Measurements from ENCODE around the gene C10orf53. TPM values are rescaled to one million over a fixed set of nuclear protein-coding genes. Genes with fewer than 3 reads are reported as not detected.

C10orf53 gene, protein sequence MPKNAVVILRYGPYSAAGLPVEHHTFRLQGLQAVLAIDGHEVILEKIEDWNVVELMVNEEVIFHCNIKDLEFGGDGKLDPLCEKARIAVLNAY
- total RNA-seq = not detected
- long read RNA-seq = 0 reads

DNA sequence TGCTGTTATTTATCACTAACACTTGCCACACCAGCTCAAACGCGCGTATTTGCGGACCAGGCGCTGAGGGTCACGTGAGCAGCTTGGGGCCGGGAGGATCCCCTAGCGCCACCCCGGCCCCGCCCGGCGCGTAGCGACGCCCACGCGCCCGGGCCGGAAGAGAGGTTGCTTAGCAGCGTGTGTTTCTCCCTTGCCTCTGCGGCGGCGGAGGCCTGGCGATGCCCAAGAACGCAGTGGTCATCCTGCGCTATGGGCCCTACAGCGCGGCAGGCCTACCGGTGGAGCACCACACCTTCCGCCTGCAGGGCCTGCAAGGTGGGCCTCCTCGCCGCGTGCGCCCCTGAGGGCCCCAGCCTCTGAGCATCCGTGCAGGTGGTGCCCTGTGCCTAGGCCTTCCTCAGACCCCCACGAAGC lies at the start of gene C10orf53:
Gene C10orf53 (plus strand): TSS at position 172 of the 414 bp plus-strand sequence. CDS start 47 bp downstream, at position 219.
- DNase-seq = peak in 1 of 2 donors; percentile 12
- peak; percentile 66 for ATAC-seq
- intact Hi-C loops (cut with DNase I, micrococcal nuclease) = no loop called here

DNA sequence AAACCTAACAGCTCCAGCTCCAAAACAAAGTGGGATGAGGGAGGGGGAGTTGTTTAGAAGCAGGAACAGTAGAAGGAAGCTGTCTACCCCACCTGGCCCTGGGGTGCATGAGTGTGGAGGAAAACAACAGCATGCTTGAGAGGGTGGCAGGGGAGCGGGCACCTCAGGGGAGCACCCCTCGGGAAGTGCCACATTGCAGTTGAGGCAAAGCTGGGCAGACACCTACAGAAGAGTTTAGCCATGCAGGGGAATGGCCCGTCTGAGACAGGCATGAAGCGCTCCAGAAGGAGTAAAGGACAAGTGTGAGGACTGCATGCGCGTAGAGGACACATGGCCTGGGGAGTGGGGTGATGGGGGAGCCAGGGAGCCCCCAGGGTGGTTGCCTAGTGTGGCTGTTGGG lies 47.5 kb upstream of the C10orf53 start:
- intact Hi-C loops (cut with DNase I, micrococcal nuclease) = no loop called here
- peak in 1 of 2 donors; percentile 12 for DNase-seq
- ATAC-seq = no peak

- ATAC-seq = no peak
These were observed 46.8 kb upstream of the C10orf53 start for GRCh38 chr10:49632406-49633317.

GRCh38 chr10:49633327-49634068 lies 46.0 kb upstream of the C10orf53 start:
- DNase-seq = peak in 1 of 2 donors; percentile 9
- no peak for ATAC-seq
- intact Hi-C loops (cut with DNase I, micrococcal nuclease) = no loop called here

More at GRCh38 chr10:49632406-49633317, 46.8 kb upstream of the C10orf53 start:
- DNase-seq = peak in 1 of 2 donors; percentile 8
- intact Hi-C loops (cut with DNase I, micrococcal nuclease) = no loop called here

GRCh38 chr10:49634069-49634660 lies 45.3 kb upstream of the C10orf53 start:
- intact Hi-C loops (cut with DNase I, micrococcal nuclease) = no loop called here
- ATAC-seq = no peak
- DNase-seq = peak in 1 of 2 donors; percentile 5

DNA sequence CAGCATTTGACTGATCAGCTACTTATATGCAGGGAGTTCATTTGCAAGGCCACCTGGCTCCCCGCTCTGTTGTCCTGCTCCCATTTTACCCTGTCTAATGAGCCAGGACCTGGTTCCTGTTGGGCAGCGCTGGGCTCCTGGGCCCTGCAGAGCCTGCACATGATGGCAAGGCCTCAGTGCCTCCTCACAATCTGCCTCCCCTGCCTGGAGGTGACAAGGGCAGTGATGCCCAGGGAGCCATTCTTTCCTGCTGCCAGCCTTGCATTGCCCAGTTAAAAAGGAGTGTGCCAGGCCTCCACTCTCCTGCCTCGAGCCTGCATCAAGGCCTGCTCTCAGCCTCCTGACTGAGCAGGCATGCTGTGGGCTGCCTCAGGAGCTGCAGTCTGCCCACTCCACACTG lies 37.1 kb upstream of the C10orf53 start:
- intact Hi-C loops (cut with DNase I, micrococcal nuclease) = no loop called here
- DNase-seq (peak in 1 of 2 donors; percentile 1), ATAC-seq (no peak)

DNA sequence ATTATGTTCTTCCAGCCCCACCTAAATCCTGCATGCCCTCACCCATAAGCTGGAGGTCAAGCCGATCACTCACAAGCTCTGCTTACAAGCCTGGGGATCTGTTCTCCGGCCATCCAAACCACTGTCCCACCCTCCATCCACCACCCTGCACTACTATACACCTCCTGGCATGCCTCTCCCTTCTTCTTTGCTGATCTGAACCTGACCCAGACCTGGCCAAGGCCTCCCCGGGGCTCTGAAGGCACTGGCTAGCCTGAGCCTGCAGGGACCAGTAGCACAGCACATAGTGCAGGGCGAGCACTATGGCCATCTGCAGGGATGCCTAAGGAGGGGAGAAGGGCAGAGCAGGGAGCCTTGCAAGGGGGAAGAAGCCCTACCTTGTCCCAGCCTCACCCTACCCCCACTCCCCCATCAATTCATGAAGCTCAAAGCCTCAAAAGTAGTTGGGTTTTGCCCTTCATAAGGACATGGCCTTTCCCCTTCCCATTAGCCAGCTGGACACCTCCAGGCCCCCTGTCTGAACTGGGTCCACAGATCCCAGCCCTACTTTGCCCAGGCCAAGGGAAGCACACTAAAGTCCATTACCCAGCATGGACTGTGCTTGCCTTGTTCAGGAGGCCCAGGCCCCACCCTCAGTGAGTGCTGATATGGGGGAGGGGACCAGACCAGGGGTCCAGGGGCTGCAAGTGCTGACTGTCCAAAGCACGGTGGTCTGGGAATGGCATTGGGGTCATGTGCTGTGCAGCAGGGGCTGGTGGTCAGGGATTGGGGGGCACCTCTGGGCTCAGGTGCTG lies 36.0 kb upstream of the C10orf53 start:
- no peak for ATAC-seq
- intact Hi-C loops (cut with DNase I, micrococcal nuclease) = no loop called here
- DNase-seq = peak in 1 of 2 donors; percentile 10

DNA sequence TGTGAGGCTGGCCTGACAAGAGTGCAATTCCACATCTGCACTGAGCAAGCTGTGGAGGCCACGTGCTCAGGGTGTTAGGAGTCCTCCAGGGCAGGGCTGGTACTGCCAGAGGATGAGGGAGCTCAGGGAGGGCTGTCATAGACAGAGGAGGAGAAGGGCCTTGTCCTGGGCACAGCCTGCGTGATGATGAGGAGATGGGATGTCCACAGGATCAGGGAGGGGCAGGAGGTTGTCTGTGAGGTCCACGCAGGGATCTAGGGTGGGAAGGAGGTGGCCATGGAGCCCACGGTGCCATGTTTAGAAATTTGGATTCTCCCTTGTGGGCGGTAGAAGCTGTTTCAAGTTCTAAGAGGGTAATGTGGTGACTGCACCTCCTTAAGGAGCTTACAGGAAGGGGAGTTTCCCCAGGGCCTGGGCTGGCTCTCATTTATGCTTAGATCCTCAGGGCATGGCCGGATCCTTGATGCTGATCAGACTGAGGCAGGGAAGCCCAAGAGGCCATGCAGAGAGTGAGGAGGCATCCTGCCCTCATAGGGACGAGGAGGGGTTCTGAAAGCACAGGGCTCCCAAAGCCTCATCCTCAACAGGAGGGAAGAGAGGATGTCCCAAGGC lies 35.3 kb upstream of the C10orf53 start:
- intact Hi-C loops (cut with DNase I, micrococcal nuclease) = no loop called here
- DNase-seq = no peak
- no peak for ATAC-seq

DNA sequence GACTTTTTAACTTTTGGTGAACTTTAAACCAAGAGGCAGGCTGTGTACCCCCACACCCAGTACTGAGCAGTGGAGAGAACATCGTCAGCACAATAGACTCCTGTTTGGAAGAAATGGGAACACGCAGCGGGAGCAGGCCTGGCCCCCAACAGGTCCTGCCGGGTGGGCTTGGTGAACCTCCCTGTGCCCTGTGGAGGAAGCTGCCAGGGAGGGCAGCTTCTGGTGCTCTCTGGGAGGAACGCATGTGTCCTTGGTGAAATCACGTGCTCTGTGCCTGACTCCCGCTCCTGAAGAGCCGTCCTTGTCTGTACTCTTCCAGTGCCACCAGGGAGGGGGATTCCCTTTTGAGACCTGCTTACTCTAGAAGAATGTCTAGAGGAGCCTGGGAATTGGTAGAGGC lies 34.0 kb upstream of the C10orf53 start:
- ATAC-seq (no peak), DNase-seq (no peak)
- intact Hi-C loops (cut with DNase I, micrococcal nuclease) = no loop called here

DNA sequence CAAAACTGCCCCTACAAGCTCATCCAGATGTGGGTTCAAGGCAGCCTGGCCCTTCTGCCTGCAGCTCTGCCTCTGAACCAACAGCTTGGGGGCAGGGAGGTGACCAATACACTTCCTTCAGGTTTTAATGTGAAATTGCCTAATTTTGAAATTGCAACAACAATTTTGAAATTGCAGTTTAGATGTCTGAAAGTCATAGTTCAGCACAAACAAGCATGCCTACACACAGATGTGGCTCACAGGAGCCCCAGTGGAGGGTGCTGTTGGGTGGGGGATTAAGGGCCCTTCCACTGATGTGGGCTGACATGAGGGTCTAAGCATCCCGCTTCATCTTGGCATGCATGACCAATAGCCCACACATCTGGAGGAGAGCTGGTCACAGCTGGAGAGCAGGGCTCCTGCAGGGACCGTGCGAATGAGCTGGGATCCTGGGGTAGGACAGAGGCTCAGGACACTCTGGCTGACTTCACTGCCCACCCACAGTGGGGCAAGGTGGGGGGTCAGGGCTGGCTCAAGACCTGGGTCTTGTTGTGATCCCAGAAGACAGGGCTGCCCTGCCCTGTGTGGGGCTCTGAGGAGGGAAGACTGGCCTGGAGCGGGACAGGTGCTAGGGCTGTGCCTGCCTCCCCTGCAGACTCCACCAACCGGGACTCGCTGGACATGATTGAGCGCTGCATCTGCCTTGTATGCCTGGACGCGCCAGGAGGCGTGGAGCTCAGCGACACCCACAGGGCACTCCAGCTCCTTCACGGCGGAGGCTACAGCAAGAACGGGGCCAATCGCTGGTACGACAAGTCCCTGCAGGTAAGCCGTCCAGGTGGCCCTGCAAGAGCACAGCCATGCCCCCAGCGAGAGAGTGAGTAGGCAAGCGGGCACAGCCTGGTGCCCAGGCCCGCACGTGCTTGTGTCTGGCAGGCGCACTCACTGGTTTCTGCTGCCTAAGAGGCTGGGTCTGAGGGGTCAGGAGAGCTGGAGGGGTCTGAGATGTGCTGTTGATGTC lies 33.3 kb upstream of the C10orf53 start:
- DNase-seq (no peak), ATAC-seq (no peak)
- intact Hi-C loops (cut with DNase I, micrococcal nuclease) = no loop called here

GRCh38 chr10:49647554-49647953 lies 31.9 kb upstream of the C10orf53 start:
- no peak for DNase-seq
- ATAC-seq = no peak
- intact Hi-C loops (cut with DNase I, micrococcal nuclease) = no loop called here

GRCh38 chr10:49647985-49648795 lies 31.3 kb upstream of the C10orf53 start:
- intact Hi-C loops (cut with DNase I, micrococcal nuclease) = no loop called here
- no peak for ATAC-seq
- no peak for DNase-seq

GRCh38 chr10:49649294-49649693 lies 30.2 kb upstream of the C10orf53 start:
- DNase-seq (no peak), ATAC-seq (no peak)
- intact Hi-C loops (cut with DNase I, micrococcal nuclease) = no loop called here

- no peak for ATAC-seq
- no peak for DNase-seq
- intact Hi-C loops (cut with DNase I, micrococcal nuclease) = no loop called here
These were observed 29.3 kb upstream of the C10orf53 start for GRCh38 chr10:49649936-49650723.

- no peak for ATAC-seq
- intact Hi-C loops (cut with DNase I, micrococcal nuclease) = no loop called here
- no peak for DNase-seq
These were observed 28.8 kb upstream of the C10orf53 start for GRCh38 chr10:49650724-49651034.

Data from left colon (tissue), 2 donors.